ENCODE measurements around the gene HYAL4.

- TF ChIP-seq CTCF (IDR thresholded peaks at IDR 0.05) (no peak), POLR2AphosphoS5 (IDR thresholded peaks at IDR 0.05; ENCODE audit: insufficient read depth in 1 of 2, low read depth in 1 of 2) (no peak), POLR2A (IDR thresholded peaks at IDR 0.05) (no peak)
Observed at GRCh38 chr7:123828805-123829204, 16.2 kb upstream of the HYAL4 start.

Data from vagina (tissue), 2 donors.